Activated CD8-positive, alpha-beta memory T cell treated with anti-CD3 and anti-CD28 coated beads, Interleukin-2, amount 10 ng/mL, durations not matched to agents 7 days and 5 days (primary cell): ENCODE measurements around the gene TMTC2. TPM values are rescaled to one million over a fixed set of nuclear protein-coding genes. Genes with fewer than 3 reads are reported as not detected.
"Not testable (repeated sequence)": the region's sequence is repeated elsewhere in the genome, so short reads cannot be mapped to it uniquely, and the experiment has no call there.

Experiments
- ATAC-seq: fragments of 150-1000 bp; cut with Tn5 transposase; one replicate; pipeline ENCODE4 v1.10.0; 2021; ENCODE audit warnings: moderate library complexity
- CTCF ChIA-PET: fragments of 350-600 bp; sonication (Branson Sonifier 250); formaldehyde crosslinking; loops from one replicate; lab custom pipeline; 2021; ENCODE audit warnings: antibody characterized with exemption; lab: Charles Lee
- DNase-seq: peaks from one replicate; pipeline ENCODE4 v3.0.0-alpha.2; 2020
- H3K27ac Mint-ChIP-seq: one replicate; pipeline ENCODE4 v1.8.0; 2021; ENCODE audit warnings: mild to moderate bottlenecking, mixed read lengths
- H3K27me3 Mint-ChIP-seq: one replicate; pipeline ENCODE4 v1.8.0; 2021; ENCODE audit warnings: mixed read lengths
- H3K36me3 Mint-ChIP-seq: one replicate; pipeline ENCODE4 v1.8.0; 2021; ENCODE audit warnings: mild to moderate bottlenecking, mixed read lengths
- H3K4me1 Mint-ChIP-seq: one replicate; pipeline ENCODE4 v1.8.0; 2021; ENCODE audit warnings: mixed read lengths
- H3K4me3 Mint-ChIP-seq: one replicate; pipeline ENCODE4 v1.8.0; 2021; ENCODE audit warnings: mild to moderate bottlenecking, moderate library complexity, mixed read lengths
- H3K9me3 Mint-ChIP-seq: one replicate; pipeline ENCODE4 v1.8.0; 2022; ENCODE audit warnings: low read depth, mixed read lengths
- total RNA-seq, 2 experiments: library from RNA; stranded (reverse); gene quantifications; one replicate each; pipeline ENCODE4 v1.2.3, GENCODE V29; 2021

TMTC2 gene
- total RNA-seq, 2 experiments from 2014 or later, result 3.3 to 4.5 TPM

DNA sequence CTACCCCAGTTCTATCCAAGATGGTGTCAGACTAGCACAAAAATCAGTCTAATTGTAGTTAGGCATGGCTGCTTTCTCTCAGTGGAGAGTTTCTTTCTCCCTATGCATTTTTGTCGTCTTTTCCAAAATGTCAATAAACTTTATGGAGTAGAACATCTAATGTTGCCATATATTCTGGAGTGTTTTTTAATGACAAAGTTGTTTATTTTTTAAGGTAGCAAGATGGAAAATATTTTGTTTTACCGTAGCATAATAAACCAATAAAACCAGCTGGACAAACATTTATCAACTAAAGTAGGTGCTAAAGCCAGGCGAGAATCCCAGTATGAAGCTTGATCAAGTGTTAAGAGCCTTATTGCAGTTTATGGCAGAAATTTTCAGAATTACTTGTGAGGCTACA, 146.3 kb downstream of the TMTC2 start:
- Mint-ChIP-seq H3K27me3 (no peaks in the 10 kb centered on the region), H3K36me3 (no peaks in the 10 kb centered on the region), H3K27ac (no peak overlapping the region), H3K4me1 (no peaks in the 10 kb centered on the region), H3K9me3 (no peaks in the 10 kb centered on the region), H3K4me3 (no peak overlapping the region)
- CTCF ChIA-PET, result no interaction called here
- no peak for ATAC-seq
- no peak for DNase-seq

DNA sequence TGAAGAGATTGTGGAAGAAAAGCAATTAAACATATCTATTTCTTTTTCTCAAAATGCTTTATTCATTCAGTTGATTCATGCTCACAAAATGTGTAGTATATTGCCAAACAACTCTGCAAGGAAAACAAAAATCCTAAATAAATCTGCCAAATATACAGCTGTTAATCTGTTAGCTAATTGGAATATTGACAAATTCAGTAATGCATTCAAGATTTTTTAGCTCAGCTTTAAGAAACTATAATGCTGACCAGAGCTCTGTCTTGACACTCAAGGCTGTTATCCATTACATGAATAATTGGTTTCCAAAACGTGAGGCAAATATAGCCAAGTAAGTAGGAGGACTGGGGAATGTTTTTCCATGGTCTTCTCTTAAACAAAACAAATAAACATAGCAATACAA, 146.8 kb downstream of the TMTC2 start:
- H3K27me3 Mint-ChIP-seq, result no peaks in the 10 kb centered on the region
- H3K36me3 Mint-ChIP-seq, result no peaks in the 10 kb centered on the region
- CTCF ChIA-PET, result no interaction called here
- H3K4me1 Mint-ChIP-seq, result peaks cover 3% of the 10 kb centered on the region
- no peaks in the 10 kb centered on the region for H3K9me3 Mint-ChIP-seq
- ATAC-seq, result no peak
- H3K27ac Mint-ChIP-seq, result no peak overlapping the region
- H3K4me3 Mint-ChIP-seq, result no peak overlapping the region
- no peak for DNase-seq

DNA sequence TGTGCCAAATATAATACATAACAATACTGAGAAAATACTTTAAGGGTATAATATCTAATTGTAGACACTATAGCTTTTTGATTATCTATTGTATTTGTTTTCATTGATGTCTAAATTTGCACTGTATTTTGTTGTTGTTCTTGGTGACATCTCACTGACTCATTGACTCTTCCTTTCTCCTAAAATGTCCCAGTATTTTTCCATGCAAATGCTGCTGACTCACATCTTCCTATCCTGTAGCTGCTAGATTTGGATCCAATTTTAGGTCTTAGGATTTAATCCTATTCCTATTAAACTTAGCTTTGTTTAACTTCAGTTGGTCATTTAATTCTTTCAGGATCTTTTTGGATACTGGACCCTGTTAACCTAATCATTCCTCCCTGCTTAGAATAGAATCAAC, 148.5 kb downstream of the TMTC2 start:
- H3K27ac Mint-ChIP-seq, result no peak overlapping the region
- CTCF ChIA-PET, result no interaction called here
- DNase-seq (no peak), ATAC-seq (no peak)
- H3K36me3 Mint-ChIP-seq, result no peaks in the 10 kb centered on the region
- peaks cover 3% of the 10 kb centered on the region for H3K4me1 Mint-ChIP-seq
- H3K9me3 Mint-ChIP-seq, result no peaks in the 10 kb centered on the region
- no peaks in the 10 kb centered on the region for H3K27me3 Mint-ChIP-seq
- H3K4me3 Mint-ChIP-seq, result no peak overlapping the region

DNA sequence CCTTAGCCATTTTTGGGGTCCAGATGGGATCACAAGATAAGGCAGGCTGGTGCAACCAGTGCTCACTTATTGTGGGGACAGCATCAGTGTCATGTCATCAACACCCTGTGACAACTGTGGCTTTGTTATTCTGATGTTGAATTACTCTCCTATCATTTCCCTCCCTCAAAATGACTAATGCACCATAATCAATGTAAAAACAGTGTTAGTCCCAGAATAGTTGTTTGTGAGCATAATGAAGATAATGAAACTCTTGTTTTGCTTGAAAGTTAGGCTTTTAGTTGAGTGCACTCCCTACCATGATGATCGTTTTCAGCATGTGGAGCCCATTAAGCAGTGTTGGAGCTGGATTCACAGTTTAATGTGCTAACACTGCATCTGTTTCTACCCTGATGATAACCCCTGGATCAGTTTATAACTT, 151.4 kb downstream of the TMTC2 start:
- Mint-ChIP-seq H3K27me3 (no peaks in the 10 kb centered on the region), H3K4me3 (no peak overlapping the region), H3K4me1 (peaks cover 3% of the 10 kb centered on the region), H3K36me3 (no peaks in the 10 kb centered on the region), H3K9me3 (no peaks in the 10 kb centered on the region), H3K27ac (no peak overlapping the region)
- no peak for DNase-seq
- ATAC-seq, result no peak
- CTCF ChIA-PET, result no interaction called here

DNA sequence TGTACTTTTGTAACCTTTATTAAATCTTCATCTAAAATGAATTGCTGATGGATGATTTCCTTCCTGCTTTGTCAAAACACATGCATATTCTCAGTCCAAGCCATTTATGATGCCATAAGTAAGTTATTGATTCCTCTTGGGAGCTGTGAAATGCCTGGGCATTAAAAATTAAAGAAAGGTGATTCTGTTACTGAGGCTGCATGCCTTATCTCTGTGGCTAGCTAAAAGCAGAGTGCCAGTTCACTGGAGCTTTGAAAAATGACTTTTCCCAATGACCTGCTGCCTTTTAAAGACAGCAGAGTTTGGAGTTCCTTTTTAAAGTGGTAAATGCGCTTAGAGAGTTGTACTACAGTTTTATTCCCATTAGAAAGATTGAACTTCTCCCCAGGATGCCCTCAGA, 152.1 kb downstream of the TMTC2 start:
- Mint-ChIP-seq H3K27me3 (no peaks in the 10 kb centered on the region), H3K4me3 (no peak overlapping the region), H3K4me1 (peaks cover 3% of the 10 kb centered on the region), H3K36me3 (no peaks in the 10 kb centered on the region), H3K9me3 (no peaks in the 10 kb centered on the region), H3K27ac (no peak overlapping the region)
- CTCF ChIA-PET, result no interaction called here
- no peak for DNase-seq
- ATAC-seq, result no peak

DNA sequence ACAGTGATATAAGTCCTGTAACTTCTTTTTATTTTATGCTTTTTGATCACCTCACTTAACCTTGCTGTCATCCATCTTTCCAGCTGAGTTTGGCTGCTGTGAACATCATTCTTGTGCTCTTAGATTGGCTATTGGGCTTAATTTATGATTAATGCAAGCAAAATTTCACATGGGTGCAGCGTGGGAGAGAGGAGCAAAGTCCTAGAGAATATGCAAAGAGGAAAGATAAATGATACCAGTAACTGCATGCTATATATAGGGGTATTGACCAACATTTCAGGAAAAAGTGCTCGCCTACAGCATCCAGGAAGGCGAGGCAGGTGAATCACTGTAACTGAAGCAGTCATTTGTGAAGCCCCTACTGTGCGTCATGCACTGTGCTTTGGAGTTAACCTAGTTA, 153.1 kb downstream of the TMTC2 start:
- Mint-ChIP-seq H3K36me3 (no peaks in the 10 kb centered on the region), H3K9me3 (no peaks in the 10 kb centered on the region), H3K27me3 (no peaks in the 10 kb centered on the region), H3K4me3 (no peak overlapping the region), H3K27ac (no peak overlapping the region), H3K4me1 (peaks cover 3% of the 10 kb centered on the region)
- no peak for DNase-seq
- ATAC-seq, result no peak
- CTCF ChIA-PET, result no interaction called here

DNA sequence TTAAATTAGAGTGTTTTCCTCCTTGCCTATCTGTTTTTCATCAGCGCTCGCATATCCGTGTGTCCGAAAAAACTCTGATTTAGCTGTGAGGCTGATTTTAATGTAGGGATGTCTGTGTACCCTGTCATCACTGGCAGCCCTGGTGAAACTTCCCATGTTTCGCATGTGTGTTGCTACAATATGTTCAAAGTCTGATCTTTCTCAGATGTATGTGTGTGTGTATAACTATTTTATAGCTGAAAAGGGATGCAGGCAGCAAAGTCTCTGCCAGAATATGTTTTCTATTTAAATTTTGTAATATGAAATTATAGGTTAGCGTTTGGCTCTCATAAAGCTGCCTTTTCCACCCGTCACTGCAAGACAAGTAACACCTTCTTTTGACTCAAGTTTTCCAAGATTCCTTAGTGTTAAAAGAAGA, 154.8 kb downstream of the TMTC2 start:
- no peak overlapping the region for H3K27ac Mint-ChIP-seq
- no peaks in the 10 kb centered on the region for H3K36me3 Mint-ChIP-seq
- peaks cover 3% of the 10 kb centered on the region for H3K4me1 Mint-ChIP-seq
- no peak for ATAC-seq
- H3K4me3 Mint-ChIP-seq, result no peak overlapping the region
- no peaks in the 10 kb centered on the region for H3K27me3 Mint-ChIP-seq
- CTCF ChIA-PET, result no interaction called here
- H3K9me3 Mint-ChIP-seq, result no peaks in the 10 kb centered on the region
- DNase-seq, result no peak

DNA sequence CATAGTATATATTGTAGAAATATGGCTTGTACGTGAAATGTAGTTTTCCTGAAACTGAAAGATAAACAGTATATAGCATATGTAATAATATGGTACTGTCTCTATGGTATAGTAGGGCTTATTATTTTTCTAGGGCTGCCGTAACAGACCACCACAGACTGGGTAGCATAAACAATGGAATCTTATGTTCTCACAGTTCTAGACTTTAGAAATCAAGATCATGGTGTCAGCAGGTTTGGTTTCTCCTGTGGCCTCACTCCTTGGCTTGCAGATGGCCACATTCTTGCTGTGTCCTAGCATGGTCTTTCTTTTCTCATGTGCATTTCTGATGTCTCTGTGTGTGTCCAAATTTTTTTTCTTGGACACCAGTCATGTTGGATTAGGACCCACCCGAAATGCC, 155.8 kb downstream of the TMTC2 start:
- DNase-seq (no peak), ATAC-seq (no peak)
- Mint-ChIP-seq H3K4me1 (peaks cover 3% of the 10 kb centered on the region), H3K27ac (no peak overlapping the region), H3K4me3 (no peak overlapping the region), H3K36me3 (no peaks in the 10 kb centered on the region), H3K9me3 (no peaks in the 10 kb centered on the region), H3K27me3 (no peaks in the 10 kb centered on the region)
- CTCF ChIA-PET, result no interaction called here

DNA sequence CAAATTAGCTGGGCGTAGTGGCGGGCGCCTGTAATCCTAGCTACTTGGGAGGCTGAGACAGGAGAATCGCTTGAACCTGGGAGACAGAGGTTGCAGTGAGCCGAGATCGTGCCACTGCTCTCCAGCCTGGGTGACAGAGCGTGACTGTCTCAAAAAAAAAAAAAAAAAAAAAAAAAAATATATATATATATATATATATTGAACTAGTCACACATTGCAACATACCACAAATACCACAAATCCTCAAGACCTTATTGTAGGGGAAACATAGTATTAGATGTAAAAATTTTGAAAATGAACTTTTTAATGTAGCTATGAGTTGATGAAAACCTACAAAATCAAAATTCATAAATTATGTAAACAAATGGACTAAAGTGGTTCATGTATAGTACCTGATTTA, 158.4 kb downstream of the TMTC2 start:
- H3K36me3 Mint-ChIP-seq, ATAC-seq, H3K27ac Mint-ChIP-seq, H3K4me3 Mint-ChIP-seq, H3K27me3 Mint-ChIP-seq, DNase-seq, CTCF ChIA-PET, H3K4me1 Mint-ChIP-seq, H3K9me3 Mint-ChIP-seq: not testable (repeated sequence)

DNA sequence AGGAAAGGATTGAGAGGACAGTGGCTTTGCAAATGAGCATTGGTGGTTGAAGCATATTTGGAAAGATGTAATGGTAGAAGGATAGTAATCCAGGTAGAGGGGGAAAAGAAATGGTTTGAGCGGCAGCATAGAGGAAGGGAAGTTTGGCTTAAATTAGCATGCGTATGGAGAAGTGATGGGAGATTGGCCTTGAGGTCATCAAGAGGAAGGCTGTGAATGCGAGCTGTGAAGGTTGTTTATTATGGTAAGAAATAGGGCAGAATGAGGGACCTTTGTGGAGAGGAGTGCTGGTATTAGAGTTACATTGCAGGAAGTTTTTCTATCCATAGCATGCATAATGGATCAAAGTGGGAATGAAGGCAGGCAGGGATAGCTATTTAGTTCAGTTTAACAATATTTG, 162.1 kb downstream of the TMTC2 start:
- Mint-ChIP-seq H3K36me3 (no peaks in the 10 kb centered on the region), H3K4me3 (no peak overlapping the region), H3K27ac (no peak overlapping the region), H3K4me1 (no peaks in the 10 kb centered on the region), H3K9me3 (peaks cover 4% of the 10 kb centered on the region), H3K27me3 (no peaks in the 10 kb centered on the region)
- CTCF ChIA-PET, result no interaction called here
- DNase-seq (no peak), ATAC-seq (no peak)

DNA sequence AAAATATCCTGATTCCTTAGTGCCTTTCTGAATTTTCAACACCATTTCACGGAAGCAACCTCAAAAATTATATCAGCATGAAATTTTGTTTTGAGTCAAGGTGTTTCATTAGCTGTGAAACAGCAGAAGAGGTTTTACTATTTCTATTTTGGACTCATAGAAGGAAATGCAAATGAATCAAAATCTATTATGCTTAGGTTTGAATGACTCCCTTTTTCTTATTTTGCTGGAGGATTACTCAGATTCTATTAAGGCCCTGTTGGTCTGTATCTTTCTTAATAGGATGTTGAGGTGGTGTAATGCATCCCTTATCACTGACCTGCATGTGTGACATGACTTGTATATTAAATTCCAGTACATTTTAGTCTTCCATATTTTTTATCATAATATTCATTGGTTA, 165.8 kb downstream of the TMTC2 start:
- no peaks in the 10 kb centered on the region for H3K36me3 Mint-ChIP-seq
- H3K9me3 Mint-ChIP-seq, result peaks cover 4% of the 10 kb centered on the region
- H3K4me1 Mint-ChIP-seq, result no peaks in the 10 kb centered on the region
- CTCF ChIA-PET, result no interaction called here
- no peak for DNase-seq
- no peaks in the 10 kb centered on the region for H3K27me3 Mint-ChIP-seq
- H3K4me3 Mint-ChIP-seq, result no peak overlapping the region
- ATAC-seq, result no peak
- no peak overlapping the region for H3K27ac Mint-ChIP-seq

DNA sequence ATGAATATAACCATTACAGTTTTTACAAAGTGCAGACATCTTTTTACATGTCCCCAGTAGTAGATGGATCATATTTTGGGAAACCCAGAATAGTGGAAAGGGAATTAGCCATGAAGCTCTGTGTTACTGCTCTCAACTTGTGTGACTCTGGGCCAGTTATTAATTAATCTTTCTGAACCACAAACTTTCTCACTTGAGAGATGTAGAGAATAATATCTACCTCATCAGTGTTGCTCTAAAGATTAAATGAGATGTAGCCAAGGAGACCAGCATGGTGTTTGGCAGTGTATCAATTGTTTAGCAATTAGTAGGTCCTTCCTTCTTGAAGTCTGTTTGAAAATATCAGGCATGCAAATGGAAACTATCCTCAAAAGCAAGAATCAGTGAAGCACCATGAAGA, 169.2 kb downstream of the TMTC2 start:
- H3K9me3 Mint-ChIP-seq, result peaks cover 2% of the 10 kb centered on the region
- no peaks in the 10 kb centered on the region for H3K4me1 Mint-ChIP-seq
- no peak overlapping the region for H3K27ac Mint-ChIP-seq
- DNase-seq, result no peak
- H3K27me3 Mint-ChIP-seq, result no peaks in the 10 kb centered on the region
- H3K36me3 Mint-ChIP-seq, result no peaks in the 10 kb centered on the region
- CTCF ChIA-PET, result no interaction called here
- no peak overlapping the region for H3K4me3 Mint-ChIP-seq
- ATAC-seq, result no peak

DNA sequence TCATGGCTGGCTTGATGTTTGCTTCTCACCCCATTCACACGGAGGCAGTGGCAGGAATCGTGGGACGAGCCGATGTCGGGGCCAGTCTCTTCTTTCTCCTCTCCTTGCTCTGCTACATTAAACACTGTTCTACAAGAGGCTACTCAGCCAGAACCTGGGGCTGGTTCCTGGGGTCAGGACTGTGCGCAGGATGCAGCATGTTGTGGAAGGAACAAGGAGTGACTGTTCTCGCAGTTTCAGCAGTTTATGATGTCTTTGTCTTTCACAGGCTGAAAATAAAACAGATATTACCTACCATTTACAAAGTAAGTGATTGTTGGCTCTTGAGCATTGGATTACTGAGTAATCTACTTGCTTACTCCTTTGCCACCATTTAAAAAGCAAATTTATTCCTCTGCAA, 170.6 kb downstream of the TMTC2 start:
- H3K27ac Mint-ChIP-seq, result no peak overlapping the region
- CTCF ChIA-PET, result no interaction called here
- ATAC-seq, result no peak
- H3K27me3 Mint-ChIP-seq, result no peaks in the 10 kb centered on the region
- H3K4me1 Mint-ChIP-seq, result no peaks in the 10 kb centered on the region
- no peaks in the 10 kb centered on the region for H3K36me3 Mint-ChIP-seq
- peaks cover 2% of the 10 kb centered on the region for H3K9me3 Mint-ChIP-seq
- H3K4me3 Mint-ChIP-seq, result no peak overlapping the region
- no peak for DNase-seq

DNA sequence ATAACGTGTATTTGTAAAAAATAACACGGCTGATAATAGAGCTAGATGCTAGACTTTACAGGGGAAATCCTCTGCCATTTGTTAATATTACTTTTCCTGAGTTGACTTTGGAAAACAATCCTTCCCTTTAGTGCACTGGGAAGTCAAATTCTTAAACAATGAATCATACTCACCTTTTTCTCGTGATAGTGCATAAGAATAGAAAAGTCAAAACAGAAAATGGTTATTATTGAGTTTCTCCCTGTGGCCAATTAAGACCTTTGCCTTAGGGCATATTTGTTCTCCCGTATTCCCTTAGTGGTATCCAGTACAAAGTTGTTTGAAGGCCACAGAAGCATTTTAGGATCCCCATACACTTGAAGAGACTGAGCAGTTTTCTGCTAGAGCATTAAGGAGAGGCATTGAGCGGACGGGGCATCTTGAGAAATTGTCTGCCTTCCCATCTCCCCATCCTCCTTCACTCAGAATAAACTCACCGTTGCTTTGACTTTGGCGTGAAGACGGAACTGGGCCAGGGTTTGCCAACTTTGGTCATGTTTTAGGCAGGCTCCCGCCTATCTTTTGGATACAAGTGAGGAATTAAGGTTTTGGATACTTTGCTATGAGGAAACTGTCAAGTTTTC, 171.3 kb downstream of the TMTC2 start:
- Mint-ChIP-seq H3K27ac (no peak overlapping the region), H3K36me3 (no peaks in the 10 kb centered on the region), H3K9me3 (peaks cover 2% of the 10 kb centered on the region), H3K27me3 (no peaks in the 10 kb centered on the region), H3K4me1 (no peaks in the 10 kb centered on the region), H3K4me3 (no peak overlapping the region)
- ATAC-seq (no peak), DNase-seq (no peak)
- CTCF ChIA-PET, result no interaction called here

DNA sequence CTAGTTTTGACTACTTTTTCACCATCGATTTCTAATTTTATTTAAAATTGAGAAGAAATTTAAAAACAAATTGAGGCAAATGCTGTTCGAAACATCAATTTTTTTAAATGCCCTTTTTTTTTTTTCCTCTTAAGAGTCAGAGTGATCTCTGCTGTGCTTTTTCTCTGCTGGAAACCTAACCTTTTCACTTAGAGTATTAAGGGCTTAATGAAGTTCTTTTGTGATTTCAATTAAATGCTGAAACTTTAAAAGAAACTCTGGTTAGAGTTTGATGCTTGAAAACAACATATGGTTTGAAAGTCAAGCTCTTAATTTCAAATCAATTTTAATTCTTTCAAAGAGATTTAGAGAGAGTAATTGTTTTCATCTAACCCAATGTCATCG, 171.8 kb downstream of the TMTC2 start:
- H3K4me3 Mint-ChIP-seq, result no peak overlapping the region
- DNase-seq (no peak), ATAC-seq (no peak)
- no peaks in the 10 kb centered on the region for H3K36me3 Mint-ChIP-seq
- peaks cover 2% of the 10 kb centered on the region for H3K9me3 Mint-ChIP-seq
- no peaks in the 10 kb centered on the region for H3K4me1 Mint-ChIP-seq
- H3K27me3 Mint-ChIP-seq, result no peaks in the 10 kb centered on the region
- CTCF ChIA-PET, result no interaction called here
- no peak overlapping the region for H3K27ac Mint-ChIP-seq
